Measurements from ENCODE around the gene POMT1. TPM values are rescaled to one million over a fixed set of nuclear protein-coding genes. Genes with fewer than 3 reads are reported as not detected.

Gene POMT1
- total and polyA plus RNA-seq, 2 experiments from 2014 or later, result 35.3 to 44.8 TPM

DNA sequence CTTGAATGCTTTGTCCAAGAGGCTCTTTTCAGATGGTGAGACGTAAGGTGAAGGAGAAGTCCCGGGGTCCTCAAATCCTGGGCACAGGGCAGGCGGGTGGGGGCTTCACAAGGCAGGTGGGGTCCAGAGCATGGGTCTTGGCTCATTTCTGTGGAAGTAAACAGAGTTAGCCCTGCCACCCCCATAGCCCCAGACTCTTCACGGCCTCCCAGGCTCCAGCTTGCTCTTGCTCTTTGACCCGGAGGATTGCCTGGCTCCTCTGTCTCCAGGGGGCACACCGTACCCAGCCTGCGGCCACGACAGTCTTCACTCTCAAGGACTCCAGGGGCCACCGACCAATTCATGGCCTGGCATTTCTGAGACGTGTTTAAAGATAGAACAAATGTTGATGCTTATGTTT lies 28.8 kb upstream of the POMT1 start:
- Histone ChIP-seq H3K79me2 (peaks cover 56% of the 10 kb centered on the region), H3K9me3 (ENCODE audit: low read depth) (no peaks in the 10 kb centered on the region), H3K4me2 (no peak overlapping the region), H3K36me3 (replicated peaks; ENCODE audit: insufficient read depth, low read depth) (peaks cover 5% of the 10 kb centered on the region), H4K20me1 (ENCODE audit: insufficient read depth, poor library complexity, severe bottlenecking) (peaks cover 36% of the 10 kb centered on the region), H3K27ac (no peak overlapping the region), H3K4me3 (no peak overlapping the region), H3K27me3 (no peaks in the 10 kb centered on the region), H2AFZ (no peak overlapping the region), H3K4me1 (ENCODE audit: insufficient read depth) (no peaks in the 10 kb centered on the region), H3K9me2 (replicated peaks; ENCODE audit: insufficient read depth) (no peaks in the 10 kb centered on the region)
- no peak for DNase-seq (ENCODE audit: low spot score)
- TF ChIP-seq EZH2phosphoT487 (IDR thresholded peaks at IDR 0.05; ENCODE audit: low read depth, severe bottlenecking, unreplicated experiment) (no peak), EZH2 (IDR thresholded peaks at IDR 0.05; ENCODE audit: borderline replicate concordance) (no peak)
- TF ChIP-seq, protein P1, sequence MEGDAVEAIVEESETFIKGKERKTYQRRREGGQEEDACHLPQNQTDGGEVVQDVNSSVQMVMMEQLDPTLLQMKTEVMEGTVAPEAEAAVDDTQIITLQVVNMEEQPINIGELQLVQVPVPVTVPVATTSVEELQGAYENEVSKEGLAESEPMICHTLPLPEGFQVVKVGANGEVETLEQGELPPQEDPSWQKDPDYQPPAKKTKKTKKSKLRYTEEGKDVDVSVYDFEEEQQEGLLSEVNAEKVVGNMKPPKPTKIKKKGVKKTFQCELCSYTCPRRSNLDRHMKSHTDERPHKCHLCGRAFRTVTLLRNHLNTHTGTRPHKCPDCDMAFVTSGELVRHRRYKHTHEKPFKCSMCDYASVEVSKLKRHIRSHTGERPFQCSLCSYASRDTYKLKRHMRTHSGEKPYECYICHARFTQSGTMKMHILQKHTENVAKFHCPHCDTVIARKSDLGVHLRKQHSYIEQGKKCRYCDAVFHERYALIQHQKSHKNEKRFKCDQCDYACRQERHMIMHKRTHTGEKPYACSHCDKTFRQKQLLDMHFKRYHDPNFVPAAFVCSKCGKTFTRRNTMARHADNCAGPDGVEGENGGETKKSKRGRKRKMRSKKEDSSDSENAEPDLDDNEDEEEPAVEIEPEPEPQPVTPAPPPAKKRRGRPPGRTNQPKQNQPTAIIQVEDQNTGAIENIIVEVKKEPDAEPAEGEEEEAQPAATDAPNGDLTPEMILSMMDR (IDR thresholded peaks at IDR 0.05; ENCODE audit: poor library complexity), result no peak
- WGBS (ENCODE audit: low lambda C conversion rate, missing lambda C conversion rate), result 91% methylated on average over 10 of the region's 10 CpGs

DNA sequence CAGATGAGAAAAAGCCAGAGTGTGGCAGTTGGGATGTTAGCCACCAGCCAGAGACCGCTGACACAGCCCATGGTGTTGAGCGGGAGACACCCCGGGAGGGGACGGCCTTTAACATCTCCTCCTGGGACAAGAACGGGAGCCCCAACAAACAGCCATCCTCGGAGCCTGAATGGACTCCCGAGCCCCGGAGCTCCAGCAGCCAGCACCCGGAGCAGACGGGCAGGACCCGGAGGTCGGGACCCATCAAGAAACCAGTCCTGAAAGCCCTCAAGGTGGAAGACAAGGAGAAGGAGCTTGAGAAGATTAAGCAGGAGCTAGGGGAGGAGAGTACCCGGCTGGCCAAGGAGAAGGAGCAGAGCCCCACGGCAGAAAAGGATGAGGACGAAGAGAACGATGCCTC lies 28.0 kb upstream of the POMT1 start:
- Histone ChIP-seq H3K9me3 (ENCODE audit: low read depth) (no peaks in the 10 kb centered on the region), H3K79me2 (peaks cover 48% of the 10 kb centered on the region), H3K27ac (no peak overlapping the region), H3K4me3 (no peak overlapping the region), H3K9me2 (replicated peaks; ENCODE audit: insufficient read depth) (no peaks in the 10 kb centered on the region), H3K4me1 (ENCODE audit: insufficient read depth) (no peaks in the 10 kb centered on the region), H2AFZ (no peak overlapping the region), H4K20me1 (ENCODE audit: insufficient read depth, poor library complexity, severe bottlenecking) (peaks cover 38% of the 10 kb centered on the region), H3K4me2 (no peak overlapping the region), H3K36me3 (replicated peaks; ENCODE audit: insufficient read depth, low read depth) (peaks cover 5% of the 10 kb centered on the region), H3K27me3 (no peaks in the 10 kb centered on the region)
- TF ChIP-seq, protein P1 (IDR thresholded peaks at IDR 0.05; ENCODE audit: poor library complexity), result no peak
- no peak for TF ChIP-seq EZH2 (IDR thresholded peaks at IDR 0.05; ENCODE audit: borderline replicate concordance)
- no peak for TF ChIP-seq EZH2phosphoT487 (IDR thresholded peaks at IDR 0.05; ENCODE audit: low read depth, severe bottlenecking, unreplicated experiment)
- DNase-seq (ENCODE audit: low spot score), result no peak
- 91% methylated on average over 16 of the region's 16 CpGs for WGBS (ENCODE audit: low lambda C conversion rate, missing lambda C conversion rate)

DNA sequence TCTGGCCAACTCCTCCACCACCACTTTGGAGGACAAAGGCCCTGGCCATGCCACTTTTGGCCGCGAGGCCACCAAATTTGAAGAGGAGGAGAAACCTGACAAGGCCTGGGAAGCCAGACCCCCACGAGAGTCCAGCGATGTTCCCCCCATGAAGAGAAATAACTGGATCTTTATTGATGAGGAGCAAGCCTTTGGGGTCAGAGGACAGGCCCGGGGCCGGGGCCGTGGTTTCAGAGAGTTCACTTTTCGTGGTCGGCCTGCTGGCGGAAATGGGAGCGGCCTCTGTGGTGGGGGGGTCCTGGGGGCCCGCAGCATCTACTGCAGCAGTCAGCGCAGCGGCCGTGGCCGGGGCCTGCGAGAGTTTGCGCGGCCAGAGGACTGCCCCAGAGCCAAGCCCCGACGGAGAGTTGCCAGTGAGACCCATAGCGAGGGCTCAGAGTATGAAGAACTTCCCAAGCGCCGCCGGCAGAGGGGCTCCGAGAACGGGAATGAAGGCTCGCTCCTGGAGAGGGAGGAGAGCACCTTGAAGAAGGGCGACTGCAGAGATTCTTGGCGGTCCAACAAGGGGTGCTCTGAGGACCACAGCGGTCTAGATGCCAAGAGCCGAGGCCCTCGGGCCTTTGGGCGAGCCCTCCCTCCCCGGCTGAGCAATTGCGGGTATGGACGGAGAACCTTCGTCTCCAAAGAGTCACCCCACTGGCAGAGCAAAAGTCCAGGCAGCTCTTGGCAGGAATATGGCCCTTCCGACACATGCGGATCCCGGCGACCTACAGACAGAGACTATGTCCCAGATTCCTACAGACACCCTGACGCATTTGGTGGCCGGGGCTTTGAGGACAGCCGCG lies 27.4 kb upstream of the POMT1 start:
- H3K4me1 ChIP-seq (ENCODE audit: insufficient read depth), result no peaks in the 10 kb centered on the region
- no peak overlapping the region for H3K4me3 ChIP-seq
- H4K20me1 ChIP-seq (ENCODE audit: insufficient read depth, poor library complexity, severe bottlenecking), result peaks cover 34% of the 10 kb centered on the region
- 97% methylated on average over 46 of the region's 46 CpGs for WGBS (ENCODE audit: low lambda C conversion rate, missing lambda C conversion rate)
- H3K9me3 ChIP-seq (ENCODE audit: low read depth), result no peaks in the 10 kb centered on the region
- H3K27ac ChIP-seq, result no peak overlapping the region
- no peaks in the 10 kb centered on the region for H3K9me2 ChIP-seq (replicated peaks; ENCODE audit: insufficient read depth)
- H3K27me3 ChIP-seq, result no peaks in the 10 kb centered on the region
- DNase-seq (ENCODE audit: low spot score), result no peak
- TF ChIP-seq, protein P1 (IDR thresholded peaks at IDR 0.05; ENCODE audit: poor library complexity), result no peak
- TF ChIP-seq EZH2 (IDR thresholded peaks at IDR 0.05; ENCODE audit: borderline replicate concordance) (no peak), EZH2phosphoT487 (IDR thresholded peaks at IDR 0.05; ENCODE audit: low read depth, severe bottlenecking, unreplicated experiment) (no peak)
- H2AFZ ChIP-seq, result no peak overlapping the region
- peaks cover 5% of the 10 kb centered on the region for H3K36me3 ChIP-seq (replicated peaks; ENCODE audit: insufficient read depth, low read depth)
- no peak overlapping the region for H3K4me2 ChIP-seq
- peaks cover 47% of the 10 kb centered on the region for H3K79me2 ChIP-seq
